GM10266 (cell line): ENCODE measurements around the gene IL1RAPL1.

Experiments
- DNase-seq: peaks from one replicate; pipeline ENCODE4 v3.0.0; 2012; ENCODE audit errors: extremely low spot score
- CTCF ChIP-seq: IDR thresholded peaks from 2 replicates; pipeline ENCODE4 v1.5.1; 2012; ENCODE audit warnings: mild to moderate bottlenecking, low read depth; ENCODE audit not compliant: control insufficient read depth, insufficient read depth; ENCODE audit errors: missing control alignments

The IL1RAPL1 gene

DNA sequence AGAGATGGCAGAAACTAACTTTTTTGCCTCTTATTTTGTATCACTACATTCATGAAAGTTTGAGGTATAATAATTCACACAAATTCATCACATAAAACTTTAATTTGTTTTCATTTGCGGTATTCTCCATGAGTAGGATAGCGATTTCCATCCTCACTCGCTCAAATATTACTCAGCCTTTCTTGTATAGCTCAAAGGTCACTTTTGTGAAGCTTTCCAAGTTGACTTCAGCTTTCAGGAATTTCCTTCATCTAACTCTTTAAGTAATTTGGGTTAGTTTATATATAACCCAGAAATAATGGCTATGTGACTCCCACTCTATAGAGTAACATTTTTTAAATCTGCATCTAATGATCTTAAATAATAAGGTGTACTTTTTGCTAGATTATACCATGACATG, 314.4 kb downstream of the IL1RAPL1 start:
- no peak for DNase-seq
- TF ChIP-seq CTCF = no peak

DNA sequence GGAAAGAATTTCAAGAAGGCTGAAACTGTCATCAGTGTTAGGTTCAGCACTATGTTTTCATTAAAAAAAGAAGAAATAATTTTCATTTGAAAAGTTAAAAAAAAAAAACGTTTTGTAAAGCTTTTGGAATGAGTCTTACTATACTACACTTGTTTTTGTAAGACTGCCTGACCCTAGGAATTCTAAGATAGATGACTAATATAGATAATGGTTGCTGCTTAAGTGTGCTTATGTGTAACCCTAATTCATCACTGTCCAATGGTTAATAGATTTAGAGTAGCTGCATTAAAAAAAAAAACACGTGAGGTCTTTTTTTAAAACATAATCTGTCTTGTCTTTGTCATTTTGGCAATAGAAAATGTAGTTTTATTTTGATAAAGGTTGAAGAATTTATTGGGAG, 323.2 kb downstream of the IL1RAPL1 start:
- no peak for TF ChIP-seq CTCF
- no peak for DNase-seq

DNA sequence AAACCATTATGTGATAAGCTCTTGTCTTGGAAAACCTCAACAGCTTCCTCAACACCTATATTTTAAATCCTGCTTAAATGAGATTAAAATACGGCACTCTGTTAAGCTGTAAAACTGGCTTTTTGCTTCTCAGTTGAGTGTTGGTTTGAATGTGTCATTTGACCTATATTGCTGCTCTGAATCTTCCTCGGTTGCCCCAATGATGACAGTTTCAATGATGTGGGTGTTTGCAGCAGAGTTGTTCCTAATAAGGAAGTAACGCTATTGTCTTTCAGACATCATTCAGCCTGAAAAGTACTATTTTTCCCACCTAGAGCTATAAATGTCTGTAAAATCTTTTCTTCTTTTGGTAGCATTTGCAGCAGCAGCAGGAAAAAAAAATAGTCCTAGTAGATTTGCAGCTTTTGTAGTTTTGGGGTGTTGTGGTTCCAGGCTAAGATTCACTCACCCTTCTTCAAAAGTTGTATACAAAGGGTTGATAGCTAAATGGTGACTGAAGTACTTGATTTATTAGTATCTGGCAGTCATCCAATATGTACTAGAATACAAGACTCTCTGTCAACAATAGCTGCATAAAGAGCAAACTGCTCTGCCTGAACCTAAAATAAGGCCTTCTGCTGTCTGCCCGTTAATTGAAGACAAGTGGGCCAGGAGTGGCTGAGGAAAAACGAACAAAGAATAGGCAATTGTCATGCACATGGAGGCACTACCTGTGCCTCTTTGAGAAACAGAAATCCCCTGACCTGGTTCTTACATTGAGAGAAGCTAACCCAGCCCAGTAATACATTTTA, 333.1 kb downstream of the IL1RAPL1 start:
- DNase-seq = no peak
- no peak for TF ChIP-seq CTCF

- no peak for DNase-seq
- TF ChIP-seq CTCF = no peak
Measured at GRCh38 chrX:28922106-28922505, 334.9 kb downstream of the IL1RAPL1 start.

DNA sequence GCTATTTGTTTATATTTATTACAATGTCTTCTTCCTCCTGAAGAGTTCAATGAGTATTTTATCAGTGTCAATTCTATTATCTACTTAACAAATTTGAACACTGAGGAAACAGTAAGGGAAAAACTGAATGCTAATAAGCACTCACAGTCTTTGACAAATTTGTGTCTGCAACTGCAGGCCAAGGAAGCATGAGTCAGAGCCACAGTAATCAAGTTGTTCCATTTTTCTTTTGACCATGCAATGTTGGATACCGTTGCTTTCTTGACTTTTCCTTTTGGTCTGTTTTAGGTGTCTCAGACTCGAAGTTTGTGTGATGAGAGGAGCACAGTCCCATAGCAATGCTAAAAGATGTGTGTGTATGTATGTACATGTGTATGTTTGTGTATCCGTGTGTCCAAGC, 359.6 kb downstream of the IL1RAPL1 start:
- TF ChIP-seq CTCF = no peak
- DNase-seq = no peak

GRCh38 chrX:28960063-28960462, 372.8 kb downstream of the IL1RAPL1 start:
- no peak for TF ChIP-seq CTCF
- no peak for DNase-seq

- no peak for DNase-seq
- TF ChIP-seq CTCF = no peak
Measured at GRCh38 chrX:28966331-28966730, 379.1 kb downstream of the IL1RAPL1 start.
